Stimulated activated effector memory CD8-positive, alpha-beta T cell treated with anti-CD3 and anti-CD28 coated beads, Interleukin-12 subunit alpha, Interleukin-12 subunit beta, amount 100 ng/mL, for 72 hours (primary cell): ENCODE data around the gene GSTT2.
"Not testable (repeated sequence)": the region's sequence is repeated elsewhere in the genome, so short reads cannot be mapped to it uniquely, and the experiment has no call there.

Source experiments
- ATAC-seq: fragments of 150-1000 bp; cut with Tn5 transposase; 2 replicates; pipeline ENCODE4 v1.10.0; 2021
- DNase-seq, 2 donors: peaks; one replicate each; pipeline ENCODE4 v3.0.0; 2021 to 2022; ENCODE audit warnings: low spot score in 2 of 2
- H3K27ac Mint-ChIP-seq: one replicate; pipeline ENCODE4 v1.8.0; 2022; ENCODE audit warnings: mild to moderate bottlenecking, mixed read lengths
- H3K36me3 Mint-ChIP-seq: one replicate; pipeline ENCODE4 v1.8.0; 2022; ENCODE audit warnings: mild to moderate bottlenecking, mixed read lengths
- H3K4me1 Mint-ChIP-seq: one replicate; pipeline ENCODE4 v1.8.0; 2022; ENCODE audit warnings: mixed read lengths
- H3K4me3 Mint-ChIP-seq: one replicate; pipeline ENCODE4 v1.8.0; 2022; ENCODE audit warnings: mild to moderate bottlenecking, mixed read lengths
- H3K9me3 Mint-ChIP-seq: one replicate; pipeline ENCODE4 v1.8.0; 2022; ENCODE audit warnings: mixed read lengths

GSTT2 gene

GRCh38 chr22:23979557-23980240, at the start of gene GSTT2:
GSTT2 (plus strand) TSS chr22:23980134.
- not testable (repeated sequence) for H3K9me3 Mint-ChIP-seq, DNase-seq, H3K27ac Mint-ChIP-seq, H3K4me1 Mint-ChIP-seq, H3K4me3 Mint-ChIP-seq, ATAC-seq, H3K36me3 Mint-ChIP-seq

- ATAC-seq (no peak), DNase-seq (no peak)
- no peak overlapping the region for H3K27ac Mint-ChIP-seq
- no peaks in the 10 kb centered on the region for H3K4me1 Mint-ChIP-seq
- no peaks in the 10 kb centered on the region for H3K36me3 Mint-ChIP-seq
- no peak overlapping the region for H3K4me3 Mint-ChIP-seq
- no peaks in the 10 kb centered on the region for H3K9me3 Mint-ChIP-seq
Measured at GRCh38 chr22:23938328-23939016, 41.5 kb upstream of the GSTT2 start.

DNA sequence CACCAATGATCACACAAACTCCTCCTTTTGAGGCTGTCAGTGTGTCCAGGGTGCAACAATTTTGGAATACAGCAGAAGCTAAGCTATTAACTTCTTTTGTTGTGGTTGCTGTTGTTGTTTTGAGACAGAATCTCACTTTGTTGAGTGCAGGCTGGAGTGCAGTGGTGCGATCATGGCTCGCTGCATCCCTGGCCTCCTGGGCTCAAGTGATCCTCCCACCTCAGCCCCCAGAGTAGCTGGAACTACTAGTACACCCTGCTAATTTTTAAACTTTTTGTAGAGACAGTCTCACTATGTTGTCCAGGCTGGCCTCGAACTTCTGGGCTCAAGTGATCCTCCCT, 40.9 kb upstream of the GSTT2 start:
- Mint-ChIP-seq H3K4me3 (no peak overlapping the region), H3K36me3 (no peaks in the 10 kb centered on the region), H3K9me3 (no peaks in the 10 kb centered on the region), H3K27ac (no peak overlapping the region), H3K4me1 (no peaks in the 10 kb centered on the region)
- no peak for ATAC-seq
- DNase-seq = no peak

DNA sequence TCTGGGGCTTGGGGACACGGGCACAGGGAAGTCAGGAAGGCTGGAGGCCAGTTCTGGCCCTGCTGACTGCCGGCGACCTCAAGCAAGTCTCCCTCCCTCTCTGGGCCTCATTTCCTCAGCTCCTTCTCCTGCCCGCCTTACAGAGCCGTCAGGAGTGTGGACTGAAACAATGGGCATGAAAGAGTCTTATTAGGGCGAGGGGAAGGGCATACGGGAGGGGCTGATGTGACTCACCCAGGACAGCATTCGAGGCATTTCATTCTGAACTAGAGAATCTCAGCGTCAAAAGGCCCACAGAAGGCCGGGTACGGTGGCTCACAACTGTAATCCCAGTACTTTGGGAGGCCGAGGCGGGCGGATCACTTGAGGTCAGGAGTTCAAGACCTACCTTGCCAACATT, 39.8 kb upstream of the GSTT2 start:
- DNase-seq = not testable (repeated sequence)

DNA sequence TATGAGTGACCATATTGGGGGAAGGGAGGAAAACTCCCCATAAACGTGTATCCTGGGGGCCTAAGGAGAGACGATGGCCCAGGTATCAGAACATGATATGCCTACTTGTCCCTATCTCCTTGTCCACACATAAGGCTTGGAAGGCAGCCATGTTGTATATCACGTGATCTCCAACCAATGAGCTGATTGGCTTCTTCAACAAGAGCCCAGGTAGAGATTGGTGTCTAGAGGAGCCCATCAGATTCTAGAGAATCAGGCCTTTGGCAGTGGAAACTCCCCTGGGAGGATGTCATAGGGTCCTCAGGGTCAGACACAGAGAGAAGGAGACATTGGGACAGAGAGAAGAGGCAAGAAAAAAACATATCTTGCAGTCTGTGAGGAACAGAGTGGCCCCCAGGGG, 32.5 kb upstream of the GSTT2 start:
- peak overlapping the region; percentile 41 for H3K27ac Mint-ChIP-seq
- ATAC-seq, H3K36me3 Mint-ChIP-seq, H3K4me3 Mint-ChIP-seq, DNase-seq, H3K4me1 Mint-ChIP-seq, H3K9me3 Mint-ChIP-seq: not testable (repeated sequence)

More for the DNA sequence above, 39.8 kb upstream of the GSTT2 start:
- not testable (repeated sequence) for H3K27ac Mint-ChIP-seq, H3K9me3 Mint-ChIP-seq, ATAC-seq, H3K4me1 Mint-ChIP-seq, H3K36me3 Mint-ChIP-seq, H3K4me3 Mint-ChIP-seq

DNA sequence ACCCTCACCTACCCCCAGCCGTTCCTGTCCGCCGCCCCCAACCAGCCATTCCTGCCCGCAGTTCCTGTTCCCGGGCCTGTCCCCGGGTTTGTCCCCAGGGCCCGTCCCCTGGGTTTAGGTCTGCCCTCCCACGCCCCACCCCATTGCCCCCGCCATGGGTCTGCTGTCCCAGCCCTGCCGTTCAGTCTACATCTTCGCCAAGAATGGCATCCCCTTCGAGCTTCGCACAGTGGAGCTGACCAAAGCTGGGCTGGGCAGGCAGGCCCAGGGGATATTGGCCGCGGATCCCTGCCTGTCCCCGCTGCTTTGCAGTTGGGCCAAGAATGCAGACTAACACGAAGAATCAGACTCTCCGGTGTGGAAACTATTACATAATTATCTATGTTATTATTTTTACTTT, 30.2 kb upstream of the GSTT2 start:
- H3K4me3 Mint-ChIP-seq, ATAC-seq, DNase-seq, H3K9me3 Mint-ChIP-seq, H3K4me1 Mint-ChIP-seq, H3K27ac Mint-ChIP-seq, H3K36me3 Mint-ChIP-seq: not testable (repeated sequence)

DNA sequence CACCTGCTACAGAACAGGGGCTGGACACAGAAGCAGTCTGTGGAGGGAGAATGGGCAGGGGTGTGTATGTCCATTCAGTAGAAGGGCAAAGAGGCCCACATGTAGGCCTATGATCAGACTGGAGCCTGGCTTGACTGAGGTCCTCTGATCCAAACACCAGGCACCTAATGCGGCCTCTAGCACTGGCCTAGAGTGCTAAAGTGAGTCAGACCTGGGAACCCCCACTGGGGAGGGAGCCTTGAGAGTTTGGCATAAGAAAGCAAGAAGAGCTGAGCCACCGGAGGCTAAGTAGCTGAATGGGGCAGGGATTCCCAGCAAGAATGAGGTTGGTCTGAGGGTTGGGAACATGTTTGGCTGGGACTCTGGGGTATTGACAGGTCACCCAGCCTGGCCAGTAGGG, 28.6 kb upstream of the GSTT2 start:
- H3K36me3 Mint-ChIP-seq, H3K4me3 Mint-ChIP-seq, H3K9me3 Mint-ChIP-seq, DNase-seq: not testable (repeated sequence)
- Mint-ChIP-seq H3K4me1 (peaks cover 13% of the 10 kb centered on the region), H3K27ac (peak overlapping the region; percentile 51)
- peak; percentile 68 for ATAC-seq

DNA sequence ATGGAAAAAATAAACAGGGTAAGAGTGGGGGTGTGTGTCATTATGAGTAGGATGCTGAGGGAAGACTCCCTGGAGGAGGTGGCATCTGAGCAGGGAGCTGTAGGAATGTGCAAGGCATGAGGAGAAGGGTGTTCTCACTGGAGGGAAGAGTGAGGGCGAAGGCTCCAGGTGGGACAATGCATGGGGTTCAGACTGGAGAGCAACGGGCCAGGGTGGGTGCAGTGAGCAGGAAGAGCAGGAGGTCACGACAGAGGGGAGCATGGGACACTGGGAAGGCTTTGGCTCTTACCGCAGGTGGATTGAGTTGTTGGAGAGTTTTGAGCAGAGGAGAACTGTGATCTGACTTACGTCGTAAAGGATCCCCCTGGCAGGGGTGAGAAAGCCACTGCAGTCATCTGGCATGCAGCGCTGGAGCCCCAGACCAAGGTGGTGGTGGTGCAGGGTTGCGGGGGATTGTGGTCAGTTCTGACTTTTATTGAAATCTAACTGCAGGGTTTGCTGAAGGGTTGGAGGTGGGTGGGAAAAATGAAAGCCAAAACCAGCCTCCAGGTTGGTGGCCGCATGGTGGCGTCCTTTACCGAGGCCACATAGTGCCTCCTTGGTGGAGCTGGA, 27.0 kb upstream of the GSTT2 start:
- peaks cover 16% of the 10 kb centered on the region for H3K4me1 Mint-ChIP-seq
- not testable (repeated sequence) for H3K27ac Mint-ChIP-seq, H3K4me3 Mint-ChIP-seq, DNase-seq, H3K36me3 Mint-ChIP-seq, H3K9me3 Mint-ChIP-seq, ATAC-seq

DNA sequence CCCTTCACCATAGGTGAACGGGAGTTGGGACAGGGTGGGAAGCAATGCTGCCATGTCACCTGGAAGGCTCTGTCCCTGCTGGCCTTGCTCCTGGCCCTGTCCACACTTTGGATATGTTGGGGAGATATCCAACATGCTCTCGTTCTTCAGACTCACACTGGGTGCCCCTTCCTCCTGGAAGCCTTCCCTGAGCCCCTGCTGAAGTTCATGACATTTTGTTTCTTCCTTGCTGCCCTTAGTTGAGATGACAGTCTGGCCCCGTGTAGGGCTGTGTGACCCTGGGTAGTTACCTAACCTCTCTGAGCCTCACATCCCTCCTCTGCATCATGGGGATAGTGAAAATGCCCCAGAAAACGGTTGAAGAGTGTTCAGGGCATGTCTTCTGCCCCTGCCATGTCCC, 26.4 kb upstream of the GSTT2 start:
- not testable (repeated sequence) for ATAC-seq, H3K4me3 Mint-ChIP-seq, H3K36me3 Mint-ChIP-seq, H3K27ac Mint-ChIP-seq, H3K9me3 Mint-ChIP-seq, DNase-seq
- H3K4me1 Mint-ChIP-seq = peaks cover 16% of the 10 kb centered on the region

- H3K9me3 Mint-ChIP-seq, H3K36me3 Mint-ChIP-seq, H3K4me3 Mint-ChIP-seq, DNase-seq, ATAC-seq: not testable (repeated sequence)
- Mint-ChIP-seq H3K27ac (peak overlapping the region; percentile 5), H3K4me1 (peaks cover 16% of the 10 kb centered on the region)
Measured at GRCh38 chr22:23954193-23954990, 25.5 kb upstream of the GSTT2 start.

- H3K9me3 Mint-ChIP-seq, ATAC-seq, DNase-seq, H3K36me3 Mint-ChIP-seq, H3K4me3 Mint-ChIP-seq: not testable (repeated sequence)
- peak overlapping the region; percentile 5 for H3K27ac Mint-ChIP-seq
- peaks cover 16% of the 10 kb centered on the region for H3K4me1 Mint-ChIP-seq
Measured at GRCh38 chr22:23954991-23955305, 25.0 kb upstream of the GSTT2 start.

GRCh38 chr22:23955886-23956285, 24.0 kb upstream of the GSTT2 start:
- not testable (repeated sequence) for H3K4me3 Mint-ChIP-seq, DNase-seq, H3K36me3 Mint-ChIP-seq, ATAC-seq, H3K27ac Mint-ChIP-seq, H3K9me3 Mint-ChIP-seq
- H3K4me1 Mint-ChIP-seq = peaks cover 16% of the 10 kb centered on the region

DNA sequence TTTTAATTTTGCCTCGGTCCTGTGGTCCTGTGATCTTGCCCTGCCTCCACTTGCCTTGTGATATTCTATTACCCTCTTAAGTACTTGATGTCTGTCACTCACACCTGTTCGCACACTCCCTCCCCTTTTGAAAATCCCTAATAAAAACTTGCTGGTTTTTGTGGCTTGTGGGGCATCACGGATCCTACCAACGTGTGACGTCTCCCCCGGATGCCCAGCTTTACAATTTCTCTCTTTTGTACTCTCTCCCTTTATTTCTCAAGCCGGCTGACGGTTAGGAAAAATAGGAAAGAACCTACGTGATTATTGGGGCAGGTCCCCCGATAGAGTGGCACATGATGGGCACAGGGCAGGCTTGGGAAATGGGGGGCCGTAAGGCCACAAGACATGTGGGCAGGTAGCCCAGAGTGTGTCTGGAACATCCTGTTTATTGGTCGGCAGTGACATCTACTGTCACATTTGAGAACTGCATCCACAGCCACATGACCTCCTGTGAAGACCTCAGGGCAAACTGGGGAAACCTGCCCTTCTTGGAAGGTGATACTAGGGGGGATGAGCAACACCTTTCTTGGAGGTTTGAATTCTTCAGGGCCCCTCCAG, 23.5 kb upstream of the GSTT2 start:
- peaks cover 16% of the 10 kb centered on the region for H3K4me1 Mint-ChIP-seq
- ATAC-seq (peak; percentile 86), DNase-seq (peak; percentile 89)
- not testable (repeated sequence) for H3K9me3 Mint-ChIP-seq, H3K36me3 Mint-ChIP-seq, H3K27ac Mint-ChIP-seq, H3K4me3 Mint-ChIP-seq

DNA sequence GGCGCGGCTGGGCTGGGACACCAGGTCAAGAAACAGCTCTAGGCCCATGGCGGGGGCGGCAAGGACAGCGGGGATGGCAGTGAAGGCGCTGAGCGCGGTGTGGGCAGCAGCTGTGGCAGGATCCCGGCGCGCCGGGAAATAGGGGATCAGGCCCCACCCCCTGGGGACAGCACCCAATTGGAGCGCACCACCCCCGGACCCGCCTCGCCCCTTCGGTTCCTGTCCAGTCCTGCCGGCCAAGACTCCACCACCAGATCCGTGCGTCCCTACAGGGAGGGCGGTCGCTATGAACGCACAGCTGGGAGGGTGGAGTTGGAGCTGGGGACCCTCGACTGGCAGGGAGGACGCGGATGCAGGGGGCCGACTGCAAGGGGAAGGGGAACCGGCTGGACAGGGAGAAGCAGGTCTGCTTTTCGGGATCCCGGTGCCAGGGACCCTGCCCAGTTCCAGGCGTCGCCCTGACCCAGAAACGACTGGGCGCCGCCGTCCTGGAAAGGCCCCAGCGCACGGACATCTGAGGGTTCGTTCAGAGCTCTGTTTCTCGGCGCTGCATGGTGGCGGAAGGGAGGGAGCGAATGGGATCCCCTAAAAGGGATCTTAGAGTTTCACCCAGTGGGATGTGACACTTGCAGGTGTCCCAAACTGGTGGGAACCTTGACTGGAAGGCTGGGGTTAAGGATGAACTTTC, 18.7 kb upstream of the GSTT2 start, which contains the start of gene GSTT2B:
Gene GSTT2B, minus strand, starts transcription at position 112 of the 688 bp plus-strand sequence. Its CDS starts 64 bp downstream, at position 48.
- H3K9me3 Mint-ChIP-seq, H3K4me1 Mint-ChIP-seq, DNase-seq, H3K4me3 Mint-ChIP-seq, H3K27ac Mint-ChIP-seq, H3K36me3 Mint-ChIP-seq: not testable (repeated sequence)
- peak; percentile 3 for ATAC-seq
